HepG2 (cell line): ENCODE data around the gene TCF7L2. TPM values are rescaled to one million over a fixed set of nuclear protein-coding genes. Genes with fewer than 3 reads are reported as not detected.

ENCODE experiments used
- ATAC-seq: fragments of 200-7000 bp; cut with Tn5 transposase; 3 replicates; pipeline ENCODE4 v1.9.1; 2020; ENCODE audit warnings: mild to moderate bottlenecking, moderate library complexity
- BruUV-seq: library from RNA; stranded (reverse); fragments of 400-500 nt; replicated peaks from 2 replicates; lab custom pipeline; 2021; lab: Mats Ljungman, UMichigan
- CTCF ChIA-PET: fragments of 300-600 bp; formaldehyde crosslinking; extraction: SDS; loops from one replicate; lab custom pipeline; 2021; ENCODE audit warnings: low total read pairs, inconsistent platforms, low intra/inter-chr PET ratio; lab: Yijun Ruan, JAX
- POLR2A ChIA-PET: fragments of 350-600 bp; sonication (Branson Sonifier 250); formaldehyde crosslinking; loops from one replicate; lab custom pipeline; 2020; ENCODE audit warnings: antibody characterized with exemption, inconsistent platforms; lab: Yijun Ruan, JAX
- DNase-seq: peaks from one replicate; pipeline ENCODE4 v3.0.0-alpha.2; 2015; ENCODE audit warnings: low spot score
- FAIRE-seq: peaks from 3 replicates; lab custom pipeline; 2011; peaks lifted over from hg19 to GRCh38; lab: Jason Lieb, UNC
- H2AFZ ChIP-seq: one replicate; pipeline ENCODE4 v1.6.1; 2011; ENCODE audit warnings: low read length, inconsistent platforms
- H3K27ac ChIP-seq: fragments of 300-600 bp; 3 replicates; pipeline ENCODE4 v1.8.0; 2011; ENCODE audit warnings: mixed run types, mild to moderate bottlenecking, mixed read lengths, low read length, inconsistent platforms; ENCODE audit not compliant: insufficient read depth; ENCODE audit errors: extremely low read length
- H3K27me3 ChIP-seq, 2 experiments: fragments of 200-600 bp in 1 of 2; 2 replicates in 1 of 2; 3 replicates in 1 of 2; pipeline versions ENCODE4 v1.6.0 to v1.8.0; 2011; ENCODE audit warnings: low read length in 2 of 2, mild to moderate bottlenecking in 2 of 2, moderate library complexity in 2 of 2, inconsistent platforms in 1 of 2; ENCODE audit not compliant: insufficient read depth in 2 of 2, control insufficient read depth in 1 of 2
- H3K36me3 ChIP-seq, 2 experiments: fragments of 200-600 bp in 1 of 2; replicated peaks in 1 of 2; 2 replicates in 1 of 2; 3 replicates in 1 of 2; pipeline versions ENCODE4 v1.5.1 to v1.8.0; 2011; ENCODE audit warnings: low read length in 2 of 2, inconsistent platforms in 1 of 2; ENCODE audit not compliant: insufficient read depth in 2 of 2, control insufficient read depth in 1 of 2
- H3K4me1 ChIP-seq: 2 replicates; pipeline ENCODE4 v1.5.1; 2012; ENCODE audit warnings: low read length, inconsistent platforms; ENCODE audit not compliant: insufficient read depth
- H3K4me2 ChIP-seq: 2 replicates; pipeline ENCODE4 v1.6.0; 2011; ENCODE audit warnings: low read depth, low read length, inconsistent platforms
- H3K4me3 ChIP-seq, 3 experiments: fragments of 200-600 bp in 1 of 3; sonication (generic), shearing (Covaris generic) in 1 of 3; replicated peaks in 1 of 3; 2 replicates each; pipeline ENCODE4 v1.5.1; 2011 to 2016; ENCODE audit warnings: low read length in 3 of 3, inconsistent platforms in 2 of 3, low read depth in 2 of 3, mild to moderate bottlenecking in 2 of 3, control low read depth in 1 of 3, mixed read lengths in 1 of 3; ENCODE audit not compliant: insufficient read depth in 1 of 3
- H3K79me2 ChIP-seq: one replicate; pipeline ENCODE4 v1.6.1; 2011; ENCODE audit warnings: low read length, inconsistent platforms; ENCODE audit not compliant: insufficient read depth
- H3K9ac ChIP-seq: 2 replicates; pipeline ENCODE4 v1.6.0; 2011; ENCODE audit warnings: mild to moderate bottlenecking, low read depth, low read length, inconsistent platforms; ENCODE audit not compliant: insufficient read depth
- H3K9me3 ChIP-seq: 2 replicates; pipeline ENCODE4 v1.5.1; 2012; ENCODE audit warnings: mild to moderate bottlenecking, low read length
- H4K20me1 ChIP-seq: 2 replicates; pipeline ENCODE4 v1.6.0; 2011; ENCODE audit warnings: inconsistent platforms, mild to moderate bottlenecking, low read length, moderate library complexity; ENCODE audit not compliant: insufficient read depth
- FOXP4 ChIP-seq: sonication (generic); formaldehyde crosslinking; IDR thresholded peaks from 2 replicates; pipeline ENCODE4 v1.4.0; 2020; ENCODE audit warnings: missing genetic modification reagents
- HOMEZ ChIP-seq: IDR thresholded peaks from 2 replicates; pipeline ENCODE4 v1.6.1; 2016; ENCODE audit warnings: low read depth
- PAX8 ChIP-seq: sonication (generic); formaldehyde crosslinking; IDR thresholded peaks from 2 replicates; pipeline ENCODE4 v1.8.0; 2022; ENCODE audit warnings: mild to moderate bottlenecking, missing genetic modification reagents, borderline replicate concordance
- TOE1 ChIP-seq: sonication (generic); formaldehyde crosslinking; IDR thresholded peaks from 2 replicates; pipeline ENCODE4 v1.4.0; 2020; ENCODE audit warnings: mild to moderate bottlenecking, missing genetic modification reagents
- ZNF660 ChIP-seq: sonication (generic); formaldehyde crosslinking; IDR thresholded peaks from 2 replicates; pipeline ENCODE4 v1.5.1; 2020; ENCODE audit warnings: mild to moderate bottlenecking, low read depth, missing genetic modification reagents, borderline replicate concordance
- ZNF768 ChIP-seq: sonication (generic); formaldehyde crosslinking; IDR thresholded peaks from 2 replicates; pipeline ENCODE4 v1.4.0; 2020; ENCODE audit warnings: missing genetic modification reagents
- WGBS: methylation state at CpG from one replicate; pipeline ENCODE4 v1.1.6; 2017; ENCODE audit warnings: low lambda C conversion rate; 5-methylcytosine and 5-hydroxymethylcytosine counted together
- in situ Hi-C: cut with HindIII; loops from 2 replicates; pipeline ENCODE4 v1.10.0; 2017; ENCODE audit warnings: low pct_unique_long_range_greater_than_20kb; ENCODE audit not compliant: extremely low pct_ligation_motif_present
- intact Hi-C: fragments of 100-400 bp; cut with micrococcal nuclease; formaldehyde crosslinking; loops from one replicate; pipeline ENCODE4 v1.10.0; 2022; ENCODE audit not compliant: unreplicated experiment
- polyA plus RNA-seq, 8 experiments: library from polyadenylated mRNA; depleted of rRNA in 3 of 8; stranded (reverse) in 7 of 8; unstranded in 1 of 8; fragments of >200 nt; fragmentation: Illumina TruSeq in 4 of 8; extraction: Trizol in 4 of 8; gene quantifications; 2 replicates each; pipeline versions ENCODE4 v1.2.1 to v1.2.3, GENCODE V29; 2011 to 2016; ENCODE audit warnings: low read depth in 4 of 8, missing spikeins in 1 of 8, mixed read lengths in 1 of 8; ENCODE audit not compliant: insufficient read depth in 1 of 8
- total RNA-seq, 5 experiments: library from RNA; depleted of rRNA; stranded (reverse); fragments of >200 nt; fragmentation: Illumina TruSeq; extraction: Trizol; gene quantifications; 2 replicates each; pipeline ENCODE4 v1.2.3, GENCODE V29; 2016; ENCODE audit warnings: low read depth in 1 of 5

TCF7L2 gene
- total and polyA plus RNA-seq, 2 of the 13 experiments (the other 11 are each of a cell fraction or from before 2014, with no cell fraction given) = 3.9 to 13.7 TPM

GRCh38 chr10:113017376-113017775 is 67.3 kb downstream of the TCF7L2 start:
- no TSS peak for BruUV-seq
- Histone ChIP-seq H3K9me3 (no peaks in the 10 kb centered on the region), H3K79me2 (peaks cover 85% of the 10 kb centered on the region), H3K4me3 (no peak overlapping the region), H4K20me1 (peaks cover 96% of the 10 kb centered on the region), H3K36me3 (peaks cover 4 to 8% of the 10 kb centered on the region in 2 experiments; a peak in 3 of 5 replicates), H3K4me2 (no peak overlapping the region), H3K4me1 (peaks cover 73% of the 10 kb centered on the region), H3K27me3 (no peaks in the 10 kb centered on the region), H2AFZ (no peak overlapping the region), H3K9ac (no peak overlapping the region), H3K27ac (no peak overlapping the region)
- FAIRE-seq (no peak), ATAC-seq (no peak), DNase-seq (no peak)
- ChIA-PET CTCF (no interaction called here), POLR2A (no interaction called here)
- intact Hi-C loops (loop anchor here (5.0 kb wide), 1 partner anchor 55 kb away; no protein-coding TSS in a partner anchor), in situ Hi-C loops (no loop called here)
- WGBS = 88% methylated on average over 5 of the region's 5 CpGs
- TF ChIP-seq ZNF768 (CRISPR knock-in tag) (peak; percentile 64; the same call in 1 of the 2 replicates), PAX8 (no peak), HOMEZ (no peak), FOXP4 (CRISPR knock-in tag) (no peak), ZNF660 (CRISPR knock-in tag) (no peak), TOE1 (CRISPR knock-in tag) (no peak)
